GM15510 (cell line): Measurements from ENCODE around the gene APBB2.

Experiments used
- POLR2A ChIP-seq: IDR thresholded peaks from 3 replicates; pipeline ENCODE4 v1.6.1; 2011; ENCODE audit warnings: borderline replicate concordance; ENCODE audit not compliant: insufficient read length; ENCODE audit errors: extremely low read depth

Gene APBB2

GRCh38 chr4:41065434-41066006 lies 148.8 kb downstream of the APBB2 start:
- TF ChIP-seq POLR2A = no peak

- no peak for TF ChIP-seq POLR2A
Observed at GRCh38 chr4:41064953-41065352, 149.4 kb downstream of the APBB2 start.

GRCh38 chr4:41061482-41062185 lies 152.7 kb downstream of the APBB2 start:
- no peak for TF ChIP-seq POLR2A

- TF ChIP-seq POLR2A = no peak
Observed at GRCh38 chr4:41060352-41061334, 153.7 kb downstream of the APBB2 start.

GRCh38 chr4:41058426-41058825 lies 155.9 kb downstream of the APBB2 start:
- TF ChIP-seq POLR2A = no peak

- no peak for TF ChIP-seq POLR2A
Observed at GRCh38 chr4:41057467-41057866, 156.9 kb downstream of the APBB2 start.

- TF ChIP-seq POLR2A = no peak
Observed at GRCh38 chr4:41052287-41052686, 162.1 kb downstream of the APBB2 start.

GRCh38 chr4:41050880-41051775 lies 163.2 kb downstream of the APBB2 start:
- TF ChIP-seq POLR2A = no peak

GRCh38 chr4:41050116-41050515 lies 164.2 kb downstream of the APBB2 start:
- TF ChIP-seq POLR2A = no peak

GRCh38 chr4:41044791-41045190 lies 169.6 kb downstream of the APBB2 start:
- TF ChIP-seq POLR2A = no peak

- TF ChIP-seq POLR2A = no peak
Observed at GRCh38 chr4:41044165-41044564, 170.2 kb downstream of the APBB2 start.

GRCh38 chr4:41043465-41043864 lies 170.9 kb downstream of the APBB2 start:
- TF ChIP-seq POLR2A = no peak

- TF ChIP-seq POLR2A = no peak
Observed at GRCh38 chr4:41041551-41041950, 172.8 kb downstream of the APBB2 start.

GRCh38 chr4:41039317-41039716 lies 175.0 kb downstream of the APBB2 start:
- TF ChIP-seq POLR2A = no peak
